Loucy (cell line): ENCODE data around the gene AMPD2.

Source experiments
- H2AFZ ChIP-seq: fragments of 200-600 bp; sonication (generic); 2 replicates; pipeline ENCODE4 v1.6.0; 2016; ENCODE audit warnings: antibody characterized with exemption, mild to moderate bottlenecking, low read length, moderate library complexity
- H3F3A ChIP-seq: fragments of 200-600 bp; 2 replicates; pipeline ENCODE4 v1.6.0; 2016; ENCODE audit warnings: antibody characterized with exemption, low read depth, mild to moderate bottlenecking
- H3K27me3 ChIP-seq: fragments of 200-600 bp; sonication (generic); 2 replicates; pipeline ENCODE4 v1.6.1; 2014; ENCODE audit warnings: low read length, mild to moderate bottlenecking; ENCODE audit not compliant: insufficient read depth, poor library complexity, severe bottlenecking
- H3K36me3 ChIP-seq: fragments of 200-600 bp; sonication (generic); 2 replicates; pipeline ENCODE4 v1.6.1; 2016; ENCODE audit warnings: low read length; ENCODE audit not compliant: insufficient read depth
- H3K4me1 ChIP-seq: fragments of 200-600 bp; sonication (generic); 2 replicates; pipeline ENCODE4 v1.5.1; 2014; ENCODE audit warnings: low read length, mild to moderate bottlenecking; ENCODE audit not compliant: insufficient read depth, poor library complexity, severe bottlenecking
- H3K4me2 ChIP-seq: fragments of 200-600 bp; sonication (generic); 2 replicates; pipeline ENCODE4 v1.6.0; 2014; ENCODE audit warnings: antibody characterized with exemption, low read length, low read depth, mild to moderate bottlenecking; ENCODE audit not compliant: poor library complexity, severe bottlenecking
- H3K4me3 ChIP-seq: fragments of 200-600 bp; sonication (generic); 2 replicates; pipeline ENCODE4 v1.5.1; 2014; ENCODE audit warnings: low read length, mild to moderate bottlenecking, mixed read lengths; ENCODE audit not compliant: poor library complexity, severe bottlenecking
- H3K79me2 ChIP-seq: fragments of 200-600 bp; sonication (generic); 2 replicates; pipeline ENCODE4 v1.6.1; 2014; ENCODE audit warnings: low read length; ENCODE audit not compliant: insufficient read depth
- H3K9ac ChIP-seq: fragments of 200-600 bp; sonication (generic); 2 replicates; pipeline ENCODE4 v1.6.0; 2014; ENCODE audit warnings: mild to moderate bottlenecking, low read depth, low read length, moderate library complexity; ENCODE audit not compliant: poor library complexity, severe bottlenecking
- H3K9me2 ChIP-seq: fragments of 200-600 bp; sonication (generic); replicated peaks from 2 replicates; pipeline ENCODE4 v1.6.1; 2016; ENCODE audit warnings: low read depth, low read length, mixed read lengths
- H3K9me3 ChIP-seq: fragments of 200-600 bp; sonication (generic); 2 replicates; pipeline ENCODE4 v1.6.1; 2014; ENCODE audit warnings: mild to moderate bottlenecking, antibody characterized with exemption, low read length, low read depth; ENCODE audit not compliant: insufficient read depth
- H4K20me1 ChIP-seq: fragments of 200-600 bp; sonication (generic); 2 replicates; pipeline ENCODE4 v1.6.0; 2014; ENCODE audit warnings: antibody characterized with exemption, low read length, mild to moderate bottlenecking; ENCODE audit not compliant: insufficient read depth, poor library complexity, severe bottlenecking
- EZH2phosphoT487 ChIP-seq: fragments of 200-600 bp; IDR thresholded peaks from 2 replicates; pipeline ENCODE4 v1.6.1; 2018; ENCODE audit warnings: antibody characterized with exemption, mild to moderate bottlenecking, moderate library complexity, borderline replicate concordance
- TF ChIP-seq, protein P1 (sequence below): fragments of 200-600 bp; sonication (generic); conservative IDR thresholded peaks from 2 replicates; pipeline ENCODE4 v1.5.1; 2014; ENCODE audit warnings: mild to moderate bottlenecking, antibody characterized with exemption, low read length

AMPD2 gene

DNA sequence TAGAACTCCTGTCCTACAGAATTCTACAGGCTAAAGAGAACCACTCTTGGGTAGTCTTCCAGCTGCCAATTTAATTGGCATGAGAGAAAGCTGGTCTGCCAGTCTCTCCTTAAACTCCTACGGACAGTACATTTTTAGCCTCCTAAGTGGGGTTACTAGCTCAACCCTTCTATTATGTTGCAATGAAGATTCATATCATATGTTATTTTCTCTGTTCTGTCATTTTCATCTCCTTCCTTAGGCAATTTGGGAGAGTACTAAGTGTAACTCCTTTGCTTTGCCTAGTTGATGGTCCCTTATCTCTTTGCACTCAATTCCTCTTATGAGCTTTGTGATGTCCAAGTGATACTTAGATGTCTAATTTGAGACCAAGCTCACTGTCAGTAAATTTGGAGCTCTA, 14.3 kb upstream of the AMPD2 start:
- no peaks in the 10 kb centered on the region for H3F3A ChIP-seq
- H3K9me3 ChIP-seq = no peaks in the 10 kb centered on the region
- H4K20me1 ChIP-seq = no peaks in the 10 kb centered on the region
- no peaks in the 10 kb centered on the region for H3K36me3 ChIP-seq
- H3K79me2 ChIP-seq = no peaks in the 10 kb centered on the region
- no peak overlapping the region for H3K4me2 ChIP-seq
- no peak for TF ChIP-seq EZH2phosphoT487
- TF ChIP-seq, protein P1, sequence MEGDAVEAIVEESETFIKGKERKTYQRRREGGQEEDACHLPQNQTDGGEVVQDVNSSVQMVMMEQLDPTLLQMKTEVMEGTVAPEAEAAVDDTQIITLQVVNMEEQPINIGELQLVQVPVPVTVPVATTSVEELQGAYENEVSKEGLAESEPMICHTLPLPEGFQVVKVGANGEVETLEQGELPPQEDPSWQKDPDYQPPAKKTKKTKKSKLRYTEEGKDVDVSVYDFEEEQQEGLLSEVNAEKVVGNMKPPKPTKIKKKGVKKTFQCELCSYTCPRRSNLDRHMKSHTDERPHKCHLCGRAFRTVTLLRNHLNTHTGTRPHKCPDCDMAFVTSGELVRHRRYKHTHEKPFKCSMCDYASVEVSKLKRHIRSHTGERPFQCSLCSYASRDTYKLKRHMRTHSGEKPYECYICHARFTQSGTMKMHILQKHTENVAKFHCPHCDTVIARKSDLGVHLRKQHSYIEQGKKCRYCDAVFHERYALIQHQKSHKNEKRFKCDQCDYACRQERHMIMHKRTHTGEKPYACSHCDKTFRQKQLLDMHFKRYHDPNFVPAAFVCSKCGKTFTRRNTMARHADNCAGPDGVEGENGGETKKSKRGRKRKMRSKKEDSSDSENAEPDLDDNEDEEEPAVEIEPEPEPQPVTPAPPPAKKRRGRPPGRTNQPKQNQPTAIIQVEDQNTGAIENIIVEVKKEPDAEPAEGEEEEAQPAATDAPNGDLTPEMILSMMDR = no peak
- H3K9me2 ChIP-seq = no peaks in the 10 kb centered on the region
- no peak overlapping the region for H2AFZ ChIP-seq
- H3K4me1 ChIP-seq = peaks cover 7% of the 10 kb centered on the region
- H3K4me3 ChIP-seq = no peak overlapping the region
- no peaks in the 10 kb centered on the region for H3K27me3 ChIP-seq
- H3K9ac ChIP-seq = no peak overlapping the region

DNA sequence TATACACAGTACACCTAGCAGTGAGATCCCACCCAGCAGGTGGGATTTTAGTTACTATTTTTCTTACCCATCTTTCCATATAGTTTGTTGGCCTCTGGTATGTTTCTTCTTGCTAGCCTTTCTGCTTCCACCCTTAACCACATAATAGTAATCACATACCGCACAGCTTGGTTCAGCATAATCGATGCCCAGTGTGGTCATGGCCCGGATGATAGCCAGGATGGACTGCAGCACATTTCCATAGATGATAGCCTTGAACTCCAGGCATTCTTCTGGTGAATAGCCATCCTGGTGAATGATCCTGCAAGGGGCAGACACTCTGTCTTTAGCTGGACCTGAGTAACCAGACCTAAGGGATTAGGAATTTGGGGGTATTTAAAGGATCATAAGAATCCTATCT, 9.8 kb upstream of the AMPD2 start:
- Histone ChIP-seq H3K27me3 (no peaks in the 10 kb centered on the region), H2AFZ (no peak overlapping the region), H3F3A (no peaks in the 10 kb centered on the region), H3K9me2 (no peaks in the 10 kb centered on the region), H3K36me3 (no peaks in the 10 kb centered on the region), H3K4me3 (no peak overlapping the region), H3K4me2 (no peak overlapping the region), H3K9me3 (no peaks in the 10 kb centered on the region), H3K4me1 (no peaks in the 10 kb centered on the region), H4K20me1 (no peaks in the 10 kb centered on the region), H3K9ac (no peak overlapping the region), H3K79me2 (no peaks in the 10 kb centered on the region)
- TF ChIP-seq EZH2phosphoT487 = no peak
- TF ChIP-seq, protein P1 = no peak

DNA sequence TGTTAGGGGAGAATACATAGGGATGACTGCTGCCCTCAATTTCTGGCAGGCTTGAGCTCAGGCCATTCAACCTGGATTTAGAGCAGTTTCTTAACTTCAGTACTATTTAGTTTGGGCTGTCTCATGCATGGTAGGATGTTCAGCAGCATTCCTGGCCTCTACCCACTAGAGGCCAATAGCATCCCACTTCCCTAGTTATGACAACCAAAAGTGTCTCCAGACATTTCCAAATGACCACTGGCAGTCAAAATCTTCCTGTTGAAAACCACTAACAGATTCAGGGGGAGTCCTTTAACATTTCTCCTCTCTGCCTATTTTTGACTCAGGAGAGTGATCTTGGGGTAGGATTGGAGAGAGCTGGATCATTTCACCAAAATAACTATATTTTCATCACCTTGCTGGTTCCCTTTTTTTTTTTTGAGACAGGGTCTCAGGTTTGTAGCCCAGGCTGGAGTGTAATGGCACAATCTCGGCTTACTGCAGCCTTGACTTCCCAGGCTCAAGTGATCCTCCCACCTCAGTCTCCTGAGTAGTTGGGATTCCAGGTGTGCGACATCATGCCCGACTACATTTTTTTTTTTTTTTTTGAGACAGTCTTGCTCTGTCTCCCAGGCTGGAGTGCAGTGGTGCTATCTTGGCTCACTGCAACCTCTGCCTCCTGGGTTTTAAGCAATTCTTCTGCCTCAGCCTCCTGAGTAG, 8.9 kb upstream of the AMPD2 start:
- H3K9me2 ChIP-seq = no peaks in the 10 kb centered on the region
- no peak for TF ChIP-seq EZH2phosphoT487
- TF ChIP-seq, protein P1 = no peak
- H3F3A ChIP-seq = no peaks in the 10 kb centered on the region
- H3K36me3 ChIP-seq = no peaks in the 10 kb centered on the region
- H3K4me3 ChIP-seq = no peak overlapping the region
- H3K27me3 ChIP-seq = no peaks in the 10 kb centered on the region
- peaks cover 2% of the 10 kb centered on the region for H3K4me1 ChIP-seq
- no peaks in the 10 kb centered on the region for H3K9me3 ChIP-seq
- no peak overlapping the region for H2AFZ ChIP-seq
- no peaks in the 10 kb centered on the region for H4K20me1 ChIP-seq
- H3K79me2 ChIP-seq = no peaks in the 10 kb centered on the region
- H3K9ac ChIP-seq = no peak overlapping the region
- no peak overlapping the region for H3K4me2 ChIP-seq
